Activated T-cell treated with anti-CD3 and anti-CD28 coated beads for 24 hours (primary cell): Measurements from ENCODE around the gene SNX11.
"Not testable (repeated sequence)": the region's sequence is repeated elsewhere in the genome, so short reads cannot be mapped to it uniquely, and the experiment has no call there.

Experiments
- DNase-seq: peaks from one replicate; pipeline ENCODE4 v3.0.0-alpha.2; 2020; ENCODE audit warnings: low read depth

The SNX11 gene, protein sequence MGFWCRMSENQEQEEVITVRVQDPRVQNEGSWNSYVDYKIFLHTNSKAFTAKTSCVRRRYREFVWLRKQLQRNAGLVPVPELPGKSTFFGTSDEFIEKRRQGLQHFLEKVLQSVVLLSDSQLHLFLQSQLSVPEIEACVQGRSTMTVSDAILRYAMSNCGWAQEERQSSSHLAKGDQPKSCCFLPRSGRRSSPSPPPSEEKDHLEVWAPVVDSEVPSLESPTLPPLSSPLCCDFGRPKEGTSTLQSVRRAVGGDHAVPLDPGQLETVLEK

DNA sequence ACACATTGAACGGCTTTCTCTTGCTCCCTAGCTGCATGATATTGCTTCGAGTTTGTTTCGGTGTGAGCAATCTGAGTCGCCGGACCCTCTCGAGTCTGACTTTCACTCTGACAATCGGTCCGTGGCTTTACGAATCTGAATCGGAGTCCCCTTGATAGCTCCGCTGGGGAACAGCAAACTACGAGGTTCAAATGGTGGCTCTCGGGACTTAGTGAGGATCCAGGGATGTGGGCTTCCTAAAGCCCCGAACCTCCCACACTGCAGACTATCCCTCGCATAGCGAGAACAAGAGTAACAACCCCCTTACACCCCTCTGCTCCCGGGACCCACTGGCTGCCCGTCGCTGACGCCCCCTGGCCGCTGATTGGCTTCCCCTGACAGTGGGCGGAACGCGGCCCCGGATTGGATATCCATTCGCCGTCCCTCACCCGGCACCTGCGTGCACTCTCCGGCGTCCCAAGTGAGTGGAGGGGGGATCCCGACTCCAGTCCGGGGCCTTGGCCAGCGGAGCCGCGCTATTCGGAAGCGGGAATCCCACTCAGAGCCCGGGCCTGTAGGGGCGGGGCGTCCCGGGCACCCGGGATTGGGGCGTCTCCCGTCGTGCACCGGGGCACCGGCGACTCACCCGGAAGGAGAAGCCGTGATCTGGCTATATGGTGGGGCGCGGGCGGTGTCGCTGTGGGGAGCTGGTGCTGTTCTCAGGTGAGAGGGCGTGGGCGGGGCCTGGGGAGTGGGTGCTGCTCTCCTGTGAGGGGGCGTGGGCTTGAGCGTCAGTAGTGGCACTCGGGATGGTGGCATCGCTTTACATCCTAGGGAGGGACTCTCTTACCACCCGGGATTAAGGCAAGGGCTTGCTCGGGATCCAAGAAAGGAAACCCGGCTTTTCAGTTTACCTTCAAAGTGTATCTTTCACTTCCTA is at the start of gene SNX11:
Gene SNX11 (plus strand): TSS at position 630 of the 919 bp plus-strand sequence. CDS start 4,278 bp downstream, outside the sequence.
- DNase-seq = peak; percentile 84

DNA sequence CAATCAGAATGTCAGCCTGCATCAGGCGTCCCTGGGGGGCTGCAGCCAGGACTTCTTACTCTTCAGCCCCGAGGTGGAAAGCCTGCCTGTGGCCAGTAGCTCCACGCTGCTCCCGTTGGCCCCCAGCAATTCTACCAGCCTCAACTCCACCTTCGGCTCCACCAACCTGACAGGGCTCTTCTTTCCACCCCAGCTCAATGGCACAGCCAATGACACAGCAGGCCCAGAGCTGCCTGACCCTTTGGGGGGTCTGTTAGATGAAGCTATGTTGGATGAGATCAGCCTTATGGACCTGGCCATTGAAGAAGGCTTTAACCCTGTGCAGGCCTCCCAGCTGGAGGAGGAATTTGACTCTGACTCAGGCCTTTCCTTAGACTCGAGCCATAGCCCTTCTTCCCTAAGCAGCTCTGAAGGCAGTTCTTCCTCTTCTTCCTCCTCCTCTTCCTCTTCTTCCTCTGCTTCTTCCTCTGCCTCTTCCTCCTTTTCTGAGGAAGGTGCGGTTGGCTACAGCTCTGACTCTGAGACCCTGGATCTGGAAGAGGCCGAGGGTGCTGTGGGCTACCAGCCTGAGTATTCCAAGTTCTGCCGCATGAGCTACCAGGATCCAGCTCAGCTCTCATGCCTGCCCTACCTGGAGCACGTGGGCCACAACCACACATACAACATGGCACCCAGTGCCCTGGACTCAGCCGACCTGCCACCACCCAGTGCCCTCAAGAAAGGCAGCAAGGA is 49.0 kb upstream of the SNX11 start:
- DNase-seq = no peak

DNA sequence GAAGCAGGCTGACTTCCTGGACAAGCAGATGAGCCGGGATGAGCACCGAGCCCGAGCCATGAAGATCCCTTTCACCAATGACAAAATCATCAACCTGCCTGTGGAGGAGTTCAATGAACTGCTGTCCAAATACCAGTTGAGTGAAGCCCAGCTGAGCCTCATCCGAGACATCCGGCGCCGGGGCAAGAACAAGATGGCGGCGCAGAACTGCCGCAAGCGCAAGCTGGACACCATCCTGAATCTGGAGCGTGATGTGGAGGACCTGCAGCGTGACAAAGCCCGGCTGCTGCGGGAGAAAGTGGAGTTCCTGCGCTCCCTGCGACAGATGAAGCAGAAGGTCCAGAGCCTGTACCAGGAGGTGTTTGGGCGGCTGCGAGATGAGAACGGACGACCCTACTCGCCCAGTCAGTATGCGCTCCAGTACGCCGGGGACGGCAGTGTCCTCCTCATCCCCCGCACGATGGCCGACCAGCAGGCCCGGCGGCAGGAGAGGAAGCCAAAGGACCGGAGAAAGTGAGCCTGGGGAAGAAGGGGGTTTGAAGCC is 48.4 kb upstream of the SNX11 start:
- no peak for DNase-seq

DNA sequence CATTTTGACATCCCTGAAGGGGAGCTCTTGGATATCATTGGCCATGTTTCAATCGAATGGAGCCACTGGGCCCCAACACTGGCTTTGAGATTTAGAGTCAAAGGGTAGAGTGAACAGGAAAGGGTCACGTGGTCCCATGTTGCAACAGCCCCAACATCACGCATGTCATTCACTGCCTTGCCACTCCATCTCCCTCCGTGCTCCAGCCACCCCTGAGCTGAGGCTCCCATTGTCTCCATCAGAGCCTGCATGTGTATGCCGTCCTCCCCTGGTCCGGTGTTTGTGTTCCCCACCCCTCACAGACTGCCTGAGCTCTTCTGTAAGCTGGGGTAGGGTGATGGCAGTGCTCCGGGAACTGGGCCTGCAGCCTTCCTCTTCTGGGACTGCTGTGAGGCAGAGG is 47.3 kb upstream of the SNX11 start:
- DNase-seq = no peak

DNA sequence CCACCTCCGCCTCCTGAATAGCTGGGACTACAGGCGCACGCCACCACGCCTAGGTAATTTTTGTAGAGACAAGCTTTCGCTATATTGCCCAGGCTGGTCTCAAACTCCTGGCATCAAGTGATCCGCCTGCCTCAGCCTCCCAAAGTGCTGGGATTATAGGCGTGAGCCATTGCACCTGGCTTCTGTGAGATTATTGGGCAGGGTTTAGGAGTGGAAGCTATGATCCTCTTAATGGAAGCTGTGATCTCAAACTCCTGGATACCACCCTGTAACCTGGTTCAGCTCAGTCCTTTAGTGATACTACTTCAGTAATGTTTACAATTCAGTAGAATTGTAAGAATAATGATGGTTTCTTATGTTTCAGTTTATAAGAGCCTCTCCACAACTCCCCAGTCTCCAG is 45.3 kb upstream of the SNX11 start:
- no peak for DNase-seq

DNA sequence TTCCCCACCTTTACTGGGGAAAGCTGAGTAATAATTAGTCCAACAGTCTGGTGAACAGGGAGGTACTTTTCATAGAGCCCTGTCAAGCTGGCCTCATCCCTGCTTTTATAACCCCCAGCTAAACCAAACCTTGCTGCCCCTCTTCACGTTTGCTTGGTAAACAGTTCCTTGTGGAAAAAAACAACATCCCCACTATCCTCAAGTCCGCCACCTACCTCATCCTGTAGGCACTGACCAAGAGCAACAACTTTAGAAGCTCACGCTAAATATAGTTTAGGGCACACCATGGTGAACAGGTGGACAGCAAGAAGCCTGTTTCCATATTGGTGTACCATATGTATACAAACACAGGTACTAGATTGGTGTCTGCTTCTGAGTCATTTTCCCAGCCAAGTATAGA is 42.9 kb upstream of the SNX11 start:
- no peak for DNase-seq

DNA sequence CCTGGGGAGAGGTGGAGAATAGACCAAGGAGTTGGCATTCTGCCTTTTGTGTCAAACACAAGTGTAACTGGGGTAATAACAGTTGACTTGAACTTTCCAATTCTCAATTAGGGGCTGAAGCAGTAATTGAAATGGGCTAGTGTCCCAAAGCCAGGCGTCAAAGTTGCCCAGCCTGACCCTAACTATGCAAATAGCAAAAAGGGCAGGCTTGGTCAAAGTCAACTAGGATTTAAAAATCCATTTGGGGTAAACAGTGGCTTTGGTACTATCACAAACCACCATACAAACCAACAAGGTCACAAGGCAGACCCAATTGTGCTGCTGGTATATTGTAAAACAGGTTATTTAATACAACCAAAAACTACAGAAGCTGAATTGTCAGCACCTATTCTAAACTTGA is 41.4 kb upstream of the SNX11 start:
- no peak for DNase-seq

DNA sequence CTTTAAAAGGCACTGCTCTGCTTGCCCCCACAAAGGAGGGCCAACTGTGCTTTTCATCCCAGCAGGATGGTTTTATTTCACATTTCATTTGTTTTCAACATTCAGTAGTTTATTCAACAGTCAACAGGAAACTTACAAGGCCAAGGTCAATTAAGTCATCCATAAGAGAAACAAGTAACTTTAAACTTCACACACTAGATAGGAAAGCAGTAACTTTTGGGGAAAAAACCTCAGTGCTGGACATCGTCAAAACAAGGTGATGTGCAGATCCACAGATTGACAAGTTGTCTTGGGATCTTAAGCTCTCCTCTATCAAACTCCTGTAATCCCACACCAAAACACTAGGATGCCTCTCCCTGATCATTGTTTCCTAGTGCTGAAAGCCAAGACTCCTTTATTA is 40.9 kb upstream of the SNX11 start:
- no peak for DNase-seq

DNA sequence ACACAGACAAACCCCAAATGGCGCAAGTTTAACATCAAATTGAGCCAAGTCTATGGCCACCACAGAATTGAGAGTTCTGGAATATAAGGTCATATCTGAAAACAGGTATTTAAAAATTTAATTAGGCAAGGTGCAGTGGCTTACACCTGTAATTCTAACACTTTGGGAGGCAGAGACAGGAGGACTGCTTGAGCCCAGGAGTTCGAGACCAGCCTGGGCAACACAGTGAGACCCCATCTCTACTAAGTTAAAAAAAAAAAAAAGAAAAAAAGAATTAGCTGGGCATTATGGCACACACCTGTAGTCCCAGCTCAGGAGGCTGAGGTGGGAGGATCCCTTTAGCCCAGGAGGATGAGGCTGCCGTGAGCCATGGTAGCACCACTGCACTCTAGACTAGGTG is 40.3 kb upstream of the SNX11 start:
- no peak for DNase-seq

DNA sequence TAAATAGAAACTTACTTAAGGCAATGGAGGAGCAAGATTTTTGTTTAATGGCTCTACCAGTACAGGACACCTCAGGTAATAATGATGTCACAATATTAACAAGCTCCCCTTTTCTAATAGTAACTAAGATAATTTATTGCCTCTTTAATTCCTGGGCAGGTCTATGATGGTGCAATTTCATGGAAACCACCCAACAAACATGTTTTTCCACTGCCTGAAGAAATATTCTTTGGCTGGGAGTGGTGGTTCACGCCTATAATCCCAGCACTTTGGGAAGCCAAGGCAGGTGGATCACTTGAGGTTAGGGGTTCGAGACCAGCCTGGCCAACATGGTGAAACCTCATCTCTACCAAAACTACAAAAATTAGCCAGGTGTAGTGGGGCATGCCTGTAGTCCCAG is 39.8 kb upstream of the SNX11 start:
- DNase-seq = not testable (repeated sequence)

DNA sequence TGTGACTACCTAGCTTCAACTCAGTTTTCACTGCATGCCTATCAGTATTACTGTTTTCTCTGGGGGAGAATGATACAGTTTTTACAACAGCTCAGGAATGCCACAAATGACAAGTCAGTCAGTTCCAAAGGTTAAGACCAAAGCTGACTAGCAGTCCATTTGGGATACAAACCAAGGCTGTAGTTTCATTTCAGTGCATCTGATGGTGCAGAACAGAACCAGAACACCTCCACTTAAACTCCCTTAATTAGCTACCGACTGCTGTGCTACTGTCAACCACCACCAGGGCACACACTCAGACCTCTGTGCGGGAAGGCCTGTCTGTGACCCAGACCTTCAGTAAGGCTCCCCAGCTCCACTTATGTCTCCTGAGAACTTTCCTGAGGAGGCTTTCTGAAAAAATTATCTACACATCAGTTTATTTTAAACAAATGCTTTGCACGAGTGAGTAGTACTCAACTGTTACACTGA is 39.0 kb upstream of the SNX11 start:
- no peak for DNase-seq

DNA sequence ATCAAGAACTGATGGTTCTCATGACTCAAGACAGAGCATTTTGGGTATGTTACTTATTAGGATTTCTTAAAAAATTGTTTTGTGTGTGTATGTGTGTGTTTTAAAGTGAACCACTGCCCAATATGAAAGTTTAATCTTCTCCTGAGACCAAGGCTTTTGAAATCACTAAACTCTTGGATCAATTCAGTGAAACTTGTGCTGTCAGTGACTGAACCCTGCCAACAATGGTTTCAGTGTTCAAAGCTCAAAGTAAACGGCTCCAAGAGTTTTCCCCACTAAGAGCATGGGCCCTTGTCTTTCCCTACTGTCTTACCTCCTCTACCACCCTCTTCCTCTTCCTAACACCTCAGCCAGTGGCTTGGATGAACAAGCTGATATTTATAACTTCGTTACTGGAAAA is 37.4 kb upstream of the SNX11 start:
- no peak for DNase-seq

DNA sequence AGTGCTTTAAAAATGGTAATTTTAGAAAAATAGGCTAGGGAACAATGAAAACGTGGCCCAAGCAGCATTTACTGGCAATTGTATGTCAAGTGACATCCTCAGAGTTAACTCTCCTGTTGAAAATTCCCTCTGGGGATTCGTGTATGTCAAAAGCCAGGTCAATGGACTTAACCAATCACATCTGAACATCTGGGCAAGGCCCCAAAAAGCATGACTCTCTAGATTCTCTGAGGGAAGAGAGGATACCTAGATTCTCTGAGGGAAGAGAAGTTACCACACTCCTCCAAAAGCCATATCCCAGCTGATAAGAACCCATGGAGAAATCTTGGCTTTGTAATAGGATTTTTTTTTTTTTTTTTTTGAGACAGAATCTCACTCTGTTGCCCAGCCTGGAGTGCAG is 35.9 kb upstream of the SNX11 start:
- DNase-seq = no peak

DNA sequence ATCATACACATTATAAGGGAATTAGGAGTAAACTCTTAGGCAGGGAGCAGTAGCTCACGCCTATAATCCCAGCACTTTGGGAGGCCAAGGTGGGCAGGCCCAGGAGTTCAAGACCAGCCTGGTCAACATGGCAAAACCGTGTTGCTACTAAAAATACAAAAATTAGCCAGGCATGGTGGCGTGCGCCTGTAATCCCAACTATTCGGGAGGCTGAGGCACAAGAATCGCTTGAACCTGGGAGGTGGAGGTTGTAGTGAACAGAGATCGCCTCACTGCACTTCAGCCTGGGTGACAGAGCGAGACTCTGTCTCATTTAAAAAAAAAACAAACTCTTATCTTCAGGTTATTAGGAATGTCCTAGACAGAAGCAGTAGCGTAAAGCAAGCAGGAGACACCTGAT is 34.8 kb upstream of the SNX11 start:
- DNase-seq = not testable (repeated sequence)

DNA sequence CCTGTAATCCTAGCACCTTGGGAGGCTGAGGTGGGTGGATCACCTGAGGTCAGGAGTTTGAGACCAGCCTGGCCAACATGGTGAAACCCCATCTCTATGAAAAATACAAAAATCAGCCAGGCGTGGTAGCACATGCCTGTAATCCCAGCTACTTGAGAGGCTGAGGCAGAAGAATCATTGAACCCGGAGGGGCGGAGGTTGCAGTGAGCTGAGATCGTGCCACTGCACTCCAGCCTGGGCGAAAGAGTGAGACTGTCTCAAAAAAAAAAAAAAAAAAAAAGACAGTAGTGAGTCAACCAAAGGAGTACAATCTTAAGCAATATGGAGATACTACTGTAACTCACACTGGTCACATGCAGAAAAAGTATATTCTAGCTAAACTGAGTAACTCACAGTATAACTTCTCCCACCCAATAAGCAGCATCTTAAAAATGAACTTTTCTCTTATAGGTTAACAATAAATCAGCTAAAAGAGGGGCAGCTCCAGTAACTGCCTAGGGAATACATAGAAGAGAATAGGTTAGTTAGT is 33.9 kb upstream of the SNX11 start:
- DNase-seq = not testable (repeated sequence)

DNA sequence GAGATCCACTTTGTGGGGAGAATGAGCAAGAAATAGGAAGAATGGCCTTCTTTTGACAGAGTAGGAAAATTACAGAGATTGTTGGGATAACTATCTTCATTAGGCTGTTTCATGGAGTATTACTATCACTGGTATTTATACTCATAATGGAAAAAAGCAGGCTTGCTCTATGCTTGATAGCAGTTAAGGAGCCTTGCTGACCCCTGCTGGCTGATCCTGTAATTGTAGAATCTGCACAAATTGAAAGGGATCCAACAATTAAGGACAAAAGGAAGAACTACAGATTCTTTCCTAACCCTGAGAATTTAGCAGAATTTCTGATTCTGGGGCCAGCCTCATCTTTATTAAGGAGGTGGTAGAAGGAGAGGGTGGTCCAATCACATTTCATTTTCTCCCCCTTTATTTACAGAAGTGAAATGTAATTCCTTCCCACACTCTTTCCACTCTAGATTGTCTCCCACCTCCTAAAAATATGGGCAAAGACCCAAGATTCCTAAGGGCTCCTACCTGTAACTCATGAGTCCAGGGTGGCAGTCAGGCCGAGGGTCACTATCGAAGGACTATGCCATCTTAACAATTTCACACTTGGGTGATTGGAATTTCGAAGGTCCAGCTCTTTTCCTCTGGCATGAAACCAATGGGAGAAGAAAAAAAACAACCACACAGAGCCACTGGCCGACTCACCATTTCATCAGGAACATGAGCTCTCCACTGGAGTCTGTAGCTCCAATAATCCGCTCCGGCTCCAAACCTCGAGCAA is 33.1 kb upstream of the SNX11 start:
- DNase-seq = peak; percentile 55

DNA sequence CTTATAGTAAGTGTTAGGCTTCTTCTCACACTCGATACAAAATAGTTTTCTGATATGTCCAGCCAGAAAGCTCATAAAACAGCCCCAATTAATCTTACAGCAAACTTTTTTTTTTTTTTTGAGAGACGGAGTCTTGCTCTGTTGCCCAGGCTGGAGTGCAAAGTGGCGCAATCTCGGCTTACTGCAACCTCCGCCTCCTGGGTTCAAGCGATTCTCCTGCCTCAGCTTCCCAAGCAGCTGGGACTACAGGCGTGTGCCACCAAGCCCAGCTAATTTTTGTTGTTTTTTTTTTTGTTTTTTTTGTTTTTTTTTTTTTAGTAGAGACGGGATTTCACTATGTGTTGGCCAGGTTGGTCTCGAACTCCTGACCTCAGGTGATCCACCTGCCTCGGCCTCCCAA is 30.4 kb upstream of the SNX11 start:
- DNase-seq = not testable (repeated sequence)

DNA sequence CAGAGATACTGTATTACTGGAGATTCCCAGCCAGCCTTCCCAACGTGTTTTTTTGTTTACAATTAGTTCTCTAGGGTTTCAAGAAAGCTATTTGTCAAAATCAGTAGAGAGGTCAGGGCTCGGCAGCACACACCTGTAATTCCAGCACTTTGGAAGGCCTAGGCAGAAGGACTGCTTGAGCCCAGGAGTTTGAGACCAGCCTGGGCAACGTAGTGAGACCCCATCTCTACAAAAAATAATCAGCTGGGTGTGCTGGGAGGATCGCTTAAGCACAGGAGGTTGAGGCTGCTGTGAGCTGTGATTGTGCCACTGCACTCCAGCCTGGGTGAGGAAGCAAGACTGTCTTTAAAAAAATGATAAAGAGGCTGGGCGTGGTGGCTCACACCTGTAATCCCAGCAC is 25.7 kb upstream of the SNX11 start:
- DNase-seq = no peak

DNA sequence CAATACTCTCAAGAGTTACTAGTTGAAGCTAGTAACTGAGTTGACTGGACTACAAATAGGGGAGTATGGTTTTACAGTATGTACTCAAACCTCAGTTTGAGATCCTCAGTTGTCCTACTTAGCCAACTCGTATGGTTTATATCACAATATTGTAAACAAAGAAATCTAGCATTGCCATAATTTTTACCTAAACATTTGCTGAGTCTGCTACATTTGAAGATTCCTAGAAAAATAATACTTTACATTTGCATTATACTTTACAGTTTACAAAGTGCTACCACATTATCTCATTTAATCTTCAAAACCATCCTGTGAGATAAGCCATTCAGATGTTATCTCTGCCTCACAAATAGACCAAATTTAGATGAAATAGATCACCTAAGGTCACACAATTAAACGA is 22.6 kb upstream of the SNX11 start:
- no peak for DNase-seq

DNA sequence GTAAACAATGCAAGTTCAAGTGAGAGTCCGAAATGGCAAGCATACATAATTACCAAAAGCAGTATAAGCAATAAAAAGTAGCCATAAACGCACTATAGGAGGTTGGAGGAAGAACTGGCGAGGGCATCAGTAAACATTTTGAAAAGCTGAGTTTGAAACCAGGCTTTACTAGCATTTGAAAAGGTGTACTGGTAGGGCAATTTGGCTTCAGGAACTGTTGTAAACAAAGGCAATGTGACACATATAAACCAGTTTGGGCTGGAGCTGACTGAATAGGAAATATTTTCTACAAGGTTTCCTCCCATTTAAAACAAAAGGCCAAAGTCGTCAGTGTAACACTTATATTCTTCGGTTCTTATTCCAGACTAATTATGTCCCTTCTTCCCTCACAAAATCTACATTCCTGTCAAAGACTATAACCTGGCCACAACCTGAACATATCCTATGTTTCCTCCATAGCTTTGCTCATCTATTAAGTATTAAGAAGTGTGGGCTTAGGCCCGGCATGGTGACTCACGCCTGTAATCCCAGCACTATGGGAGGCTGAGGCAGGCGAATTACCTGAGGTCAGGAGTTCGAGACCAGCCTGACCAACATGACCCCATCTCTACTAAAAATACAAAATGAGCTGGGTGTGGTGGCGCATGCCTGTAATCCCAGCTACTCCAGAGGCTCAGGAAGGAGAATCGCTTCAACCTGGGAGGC is 14.1 kb upstream of the SNX11 start:
- DNase-seq = no peak

DNA sequence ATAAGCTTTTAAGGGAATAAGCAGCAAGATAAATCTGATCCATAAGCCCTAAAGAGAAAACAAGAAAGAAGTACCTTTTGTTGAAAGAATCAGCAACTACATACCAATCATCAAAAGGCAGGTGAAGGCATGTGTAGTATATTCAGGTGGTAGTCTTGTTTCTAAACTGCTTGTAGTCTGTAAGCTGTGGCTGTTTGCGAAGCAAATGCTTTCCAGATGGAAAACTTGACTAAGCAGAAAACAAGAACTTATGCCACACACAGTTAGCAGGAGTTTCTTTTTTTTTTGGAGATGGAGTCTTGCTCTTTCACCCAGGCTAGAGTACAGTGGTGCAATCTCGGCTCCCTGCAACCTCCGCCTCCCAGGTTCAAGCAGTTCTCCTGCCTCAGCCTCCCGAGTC is 12.0 kb upstream of the SNX11 start:
- no peak for DNase-seq
